H9 (cell line): Measurements from ENCODE around the gene GAPDH. TPM values are rescaled to one million over a fixed set of nuclear protein-coding genes. Genes with fewer than 3 reads are reported as not detected.
A peak's percentile ranks its signal among the peaks of the same experiment; 100 is the strongest.

ENCODE experiments used
- DNase-seq: peaks from one replicate; pipeline ENCODE4 v3.0.0-alpha.2; 2017
- H2AFZ ChIP-seq: one replicate; pipeline ENCODE4 v1.6.1; 2013; ENCODE audit warnings: mild to moderate bottlenecking, low read length, control low read depth, moderate library complexity
- H2AK5ac ChIP-seq: 2 replicates; pipeline ENCODE4 v1.6.1; 2013; ENCODE audit warnings: low read length, control low read depth, mixed read lengths; ENCODE audit not compliant: insufficient read length
- H2BK120ac ChIP-seq: one replicate; pipeline ENCODE4 v1.6.1; 2013; ENCODE audit warnings: low read depth, mild to moderate bottlenecking, low read length, control low read depth, inconsistent platforms; ENCODE audit not compliant: poor library complexity, severe bottlenecking
- H2BK12ac ChIP-seq: 2 replicates; pipeline ENCODE4 v1.6.1; 2013; ENCODE audit warnings: low read length, control low read depth, mixed read lengths, low read depth; ENCODE audit not compliant: insufficient read length
- H2BK15ac ChIP-seq: 2 replicates; pipeline ENCODE4 v1.6.1; 2013; ENCODE audit warnings: low read depth, low read length, control low read depth
- H2BK20ac ChIP-seq: one replicate; pipeline ENCODE4 v1.6.1; 2013; ENCODE audit warnings: low read depth, mild to moderate bottlenecking, low read length, control low read depth, inconsistent platforms; ENCODE audit not compliant: poor library complexity, severe bottlenecking
- H2BK5ac ChIP-seq: 2 replicates; pipeline ENCODE4 v1.6.1; 2013; ENCODE audit warnings: low read length, control low read depth, mixed read lengths; ENCODE audit not compliant: insufficient read length
- H3K14ac ChIP-seq: 2 replicates; pipeline ENCODE4 v1.6.1; 2013; ENCODE audit warnings: low read length, control low read depth; ENCODE audit not compliant: insufficient read depth
- H3K18ac ChIP-seq: 2 replicates; pipeline ENCODE4 v1.6.1; 2013; ENCODE audit warnings: low read depth, mild to moderate bottlenecking, mixed read lengths, low read length, control low read depth; ENCODE audit not compliant: insufficient read length
- H3K23ac ChIP-seq: 2 replicates; pipeline ENCODE4 v1.6.1; 2013; ENCODE audit warnings: low read length, control low read depth, mixed read lengths, low read depth; ENCODE audit not compliant: insufficient read length
- H3K23me2 ChIP-seq: 2 replicates; pipeline ENCODE4 v1.6.1; 2013; ENCODE audit warnings: low read depth, mild to moderate bottlenecking, mixed read lengths, low read length, control low read depth; ENCODE audit not compliant: insufficient read length, poor library complexity, severe bottlenecking
- H3K27ac ChIP-seq: 2 replicates; pipeline ENCODE4 v1.5.1; 2013; ENCODE audit warnings: low read length, control low read depth, mixed read lengths, low read depth; ENCODE audit not compliant: insufficient read length
- H3K27me3 ChIP-seq: 2 replicates; pipeline ENCODE4 v1.6.1; 2013; ENCODE audit warnings: low read length, control low read depth, inconsistent platforms; ENCODE audit not compliant: insufficient read depth
- H3K4ac ChIP-seq: 2 replicates; pipeline ENCODE4 v1.6.1; 2013; ENCODE audit warnings: low read depth, mild to moderate bottlenecking, control low read depth, inconsistent platforms, low read length, moderate library complexity
- H3K4me1 ChIP-seq: 2 replicates; pipeline ENCODE4 v1.6.1; 2013; ENCODE audit warnings: low read length, control low read depth, inconsistent platforms; ENCODE audit not compliant: insufficient read depth
- H3K4me2 ChIP-seq: 2 replicates; pipeline ENCODE4 v1.6.1; 2013; ENCODE audit warnings: low read length, control low read depth, mixed read lengths; ENCODE audit not compliant: insufficient read length, insufficient read depth
- H3K56ac ChIP-seq: 2 replicates; pipeline ENCODE4 v1.6.1; 2013; ENCODE audit warnings: low read depth, mild to moderate bottlenecking, mixed read lengths, low read length, control low read depth; ENCODE audit not compliant: insufficient read length
- H3K79me1 ChIP-seq: 2 replicates; pipeline ENCODE4 v1.6.1; 2013; ENCODE audit warnings: low read depth, mild to moderate bottlenecking, moderate library complexity, low read length, control low read depth, inconsistent platforms; ENCODE audit not compliant: insufficient read depth, poor library complexity, severe bottlenecking
- H3K79me2 ChIP-seq: 2 replicates; pipeline ENCODE4 v1.6.1; 2013; ENCODE audit warnings: low read length, control low read depth, inconsistent platforms; ENCODE audit not compliant: insufficient read depth
- H3K9ac ChIP-seq: 2 replicates; pipeline ENCODE4 v1.6.1; 2013; ENCODE audit warnings: low read length, control low read depth, mixed read lengths; ENCODE audit not compliant: insufficient read length; ENCODE audit errors: extremely low read depth
- H3K9me3 ChIP-seq: one replicate; pipeline ENCODE4 v1.6.1; 2013; ENCODE audit warnings: low read depth, low read length, inconsistent platforms; ENCODE audit not compliant: control insufficient read depth
- H3T11ph ChIP-seq: one replicate; pipeline ENCODE4 v1.6.1; 2013; ENCODE audit warnings: mild to moderate bottlenecking, low read length, control low read depth, inconsistent platforms
- H4K20me1 ChIP-seq: one replicate; pipeline ENCODE4 v1.6.1; 2013; ENCODE audit not compliant: control insufficient read depth, insufficient read length, insufficient read depth
- H4K5ac ChIP-seq: 2 replicates; pipeline ENCODE4 v1.6.1; 2013; ENCODE audit warnings: low read depth, mild to moderate bottlenecking, mixed read lengths, low read length, control low read depth; ENCODE audit not compliant: insufficient read length
- H4K8ac ChIP-seq: replicated peaks from 2 replicates; pipeline ENCODE4 v1.6.1; 2013; ENCODE audit warnings: low read length, control low read depth, mixed read lengths, low read depth; ENCODE audit not compliant: insufficient read length
- H4K91ac ChIP-seq: 2 replicates; pipeline ENCODE4 v1.6.1; 2013; ENCODE audit warnings: low read depth, mild to moderate bottlenecking, moderate library complexity, mixed read lengths, low read length, control low read depth; ENCODE audit not compliant: insufficient read length
- H3K27ac Mint-ChIP-seq, 3 experiments: 2 replicates in 2 of 3; 3 replicates in 1 of 3; pipeline ENCODE4 v1.8.0; 2020 to 2021; ENCODE audit warnings: mixed read lengths in 3 of 3, mild to moderate bottlenecking in 1 of 3, moderate library complexity in 1 of 3
- H3K27me3 Mint-ChIP-seq: 2 replicates; pipeline ENCODE4 v1.8.0; 2021; ENCODE audit warnings: low read depth, mild to moderate bottlenecking, moderate library complexity, mixed read lengths
- H3K36me3 Mint-ChIP-seq, 3 experiments: 2 replicates in 2 of 3; 3 replicates in 1 of 3; pipeline ENCODE4 v1.8.0; 2020 to 2021; ENCODE audit warnings: low read depth in 3 of 3, mixed read lengths in 3 of 3; ENCODE audit not compliant: insufficient read depth in 1 of 3
- H3K4me1 Mint-ChIP-seq, 2 experiments: 2 replicates each; pipeline ENCODE4 v1.8.0; 2020; ENCODE audit warnings: mixed read lengths in 2 of 2
- H3K4me3 Mint-ChIP-seq, 2 experiments: 2 replicates in 1 of 2; 3 replicates in 1 of 2; pipeline ENCODE4 v1.8.0; 2020 to 2021; ENCODE audit warnings: mild to moderate bottlenecking in 2 of 2, mixed read lengths in 2 of 2, moderate library complexity in 1 of 2
- H3K9me3 Mint-ChIP-seq, 2 experiments: 2 replicates in 1 of 2; 3 replicates in 1 of 2; pipeline ENCODE4 v1.8.0; 2020; ENCODE audit warnings: mild to moderate bottlenecking in 2 of 2, mixed read lengths in 2 of 2, moderate library complexity in 1 of 2
- WGBS: extraction: QIAGEN DNeasy Blood & Tissue Kit; methylation state at CpG from one replicate; pipeline ENCODE4 v1.1.7; 2013; ENCODE audit warnings: missing lambda C conversion rate, low lambda C conversion rate, mixed read lengths; ENCODE audit not compliant: insufficient read length; ENCODE audit errors: extremely low coverage; 5-methylcytosine and 5-hydroxymethylcytosine counted together
- total RNA-seq: library from RNA; stranded (reverse); gene quantifications from 2 replicates; pipeline ENCODE4 v1.2.1, GENCODE V29; 2021
- TF ChIP-seq, protein P1 (sequence below): fragments of 200-600 bp; sonication (generic); conservative IDR thresholded peaks from 3 replicates; pipeline ENCODE4 v1.8.0; 2021; ENCODE audit warnings: antibody characterized with exemption, mild to moderate bottlenecking

The GAPDH gene
- total RNA-seq, 1 experiment from 2014 or later = 4,581 TPM

DNA sequence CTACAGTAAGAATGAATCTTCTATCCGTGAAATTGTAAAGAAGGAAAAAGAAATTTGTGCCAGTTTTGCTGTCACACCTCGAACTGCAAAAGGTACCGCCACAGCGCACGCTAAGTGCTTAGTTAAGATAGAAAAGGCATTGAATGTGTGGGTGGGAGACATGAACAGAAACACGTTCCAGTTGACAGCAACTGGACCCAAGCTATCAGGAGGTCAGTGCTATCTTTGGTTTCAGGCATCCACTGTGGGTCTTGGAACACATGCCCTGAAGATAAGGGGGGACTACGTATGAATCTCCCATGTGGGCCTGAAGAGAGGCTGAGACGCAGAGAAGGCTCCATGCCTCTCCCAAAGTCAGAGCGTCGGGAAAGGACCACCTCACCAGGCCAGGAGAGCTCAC is 11.7 kb downstream of the GAPDH start:
- H3K4me2 ChIP-seq = no peak overlapping the region
- Mint-ChIP-seq H3K4me3 (no peak overlapping the region), H3K27ac (peak overlapping the region in 1 of 3 experiments; percentile 33; a peak in 1 of 7 replicates)

More for the DNA sequence above, 11.7 kb downstream of the GAPDH start:
- no CpG with 5 or more reads among the region's 10 CpGs for WGBS
- Histone ChIP-seq H3K27me3 (no peaks in the 10 kb centered on the region), H3K18ac (no peak overlapping the region), H3K14ac (no peak overlapping the region), H4K8ac (no peak overlapping the region), H3K9me3 (no peaks in the 10 kb centered on the region), H2BK120ac (no peak overlapping the region), H3K9ac (no peak overlapping the region), H3K4me1 (no peaks in the 10 kb centered on the region), H2BK12ac (no peak overlapping the region), H2AK5ac (no peak overlapping the region), H2BK5ac (no peak overlapping the region), H3K23me2 (no peaks in the 10 kb centered on the region), H4K20me1 (no peaks in the 10 kb centered on the region), H2BK15ac (no peak overlapping the region), H2AFZ (no peak overlapping the region), H2BK20ac (no peak overlapping the region), H3K4ac (no peak overlapping the region), H3K56ac (no peak overlapping the region), H3K79me1 (no peaks in the 10 kb centered on the region), H3K23ac (no peak overlapping the region), H4K5ac (no peak overlapping the region), H3K79me2 (no peaks in the 10 kb centered on the region), H4K91ac (no peak overlapping the region), H3T11ph (no peak overlapping the region), H3K27ac (no peak overlapping the region)
- Mint-ChIP-seq H3K36me3 (peaks cover 35 to 71% (median 60%) of the 10 kb centered on the region in 3 experiments), H3K9me3 (no peaks in the 10 kb centered on the region; a peak in 1 of 5 replicates), H3K4me1 (peaks cover 3 to 5% of the 10 kb centered on the region in 2 experiments), H3K27me3 (no peaks in the 10 kb centered on the region)
- peak; percentile 20 for DNase-seq
- TF ChIP-seq, protein P1, sequence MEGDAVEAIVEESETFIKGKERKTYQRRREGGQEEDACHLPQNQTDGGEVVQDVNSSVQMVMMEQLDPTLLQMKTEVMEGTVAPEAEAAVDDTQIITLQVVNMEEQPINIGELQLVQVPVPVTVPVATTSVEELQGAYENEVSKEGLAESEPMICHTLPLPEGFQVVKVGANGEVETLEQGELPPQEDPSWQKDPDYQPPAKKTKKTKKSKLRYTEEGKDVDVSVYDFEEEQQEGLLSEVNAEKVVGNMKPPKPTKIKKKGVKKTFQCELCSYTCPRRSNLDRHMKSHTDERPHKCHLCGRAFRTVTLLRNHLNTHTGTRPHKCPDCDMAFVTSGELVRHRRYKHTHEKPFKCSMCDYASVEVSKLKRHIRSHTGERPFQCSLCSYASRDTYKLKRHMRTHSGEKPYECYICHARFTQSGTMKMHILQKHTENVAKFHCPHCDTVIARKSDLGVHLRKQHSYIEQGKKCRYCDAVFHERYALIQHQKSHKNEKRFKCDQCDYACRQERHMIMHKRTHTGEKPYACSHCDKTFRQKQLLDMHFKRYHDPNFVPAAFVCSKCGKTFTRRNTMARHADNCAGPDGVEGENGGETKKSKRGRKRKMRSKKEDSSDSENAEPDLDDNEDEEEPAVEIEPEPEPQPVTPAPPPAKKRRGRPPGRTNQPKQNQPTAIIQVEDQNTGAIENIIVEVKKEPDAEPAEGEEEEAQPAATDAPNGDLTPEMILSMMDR = no peak
